Hepatocyte (in vitro differentiated cells): Measurements from ENCODE around the gene SLC22A12.

Experiments used
- CTCF ChIP-seq: fragments of 200-600 bp; sonication (generic); IDR thresholded peaks from 2 replicates; pipeline ENCODE4 v1.5.1; 2016; ENCODE audit warnings: antibody characterized with exemption, mild to moderate bottlenecking; ENCODE audit not compliant: poor library complexity
- EZH2 ChIP-seq: fragments of 200-600 bp; sonication (generic); IDR thresholded peaks from 2 replicates; pipeline ENCODE4 v1.6.1; 2016; ENCODE audit warnings: antibody characterized with exemption, mild to moderate bottlenecking, borderline replicate concordance
- EZH2phosphoT487 ChIP-seq: fragments of 200-600 bp; sonication (generic); IDR thresholded peaks from one replicate; pipeline ENCODE4 v1.6.1; 2018; ENCODE audit warnings: antibody characterized with exemption, mild to moderate bottlenecking, low read depth, moderate library complexity; ENCODE audit not compliant: unreplicated experiment, severe bottlenecking

GRCh38 chr11:64546600-64546999 is 44.4 kb upstream of the SLC22A12 start:
- no peak for TF ChIP-seq CTCF
- no peak for TF ChIP-seq EZH2phosphoT487
- TF ChIP-seq EZH2: no peak
